H1 (cell line): ENCODE results near the gene RPL3. TPM values are rescaled to one million over a fixed set of nuclear protein-coding genes. Genes with fewer than 3 reads are reported as not detected.

Experiments used
- CHD2 ChIP-seq: IDR thresholded peaks from 2 replicates; pipeline ENCODE4 v1.6.1; 2012; ENCODE audit warnings: low read length, improper control_type of control experiment
- KDM1A ChIP-seq: fragments of 200-600, 300-600 bp; sonication (generic); IDR thresholded peaks from 2 replicates; pipeline ENCODE4 v1.7.1; 2016; ENCODE audit warnings: mild to moderate bottlenecking, low read length, borderline replicate concordance
- MAFK ChIP-seq: IDR thresholded peaks from 2 replicates; pipeline ENCODE4 v1.6.1; 2012; ENCODE audit warnings: low read depth, mild to moderate bottlenecking, improper control_type of control experiment, low read length
- SP2 ChIP-seq: IDR thresholded peaks from 2 replicates; pipeline ENCODE4 v1.6.1; 2012; ENCODE audit warnings: mild to moderate bottlenecking, low read length, inconsistent platforms
- SRF ChIP-seq: IDR thresholded peaks from 2 replicates; pipeline ENCODE4 v1.6.1; 2011; ENCODE audit warnings: mild to moderate bottlenecking, low read depth, low read length, moderate library complexity
- polyA plus RNA-seq, 7 experiments: library from polyadenylated mRNA; depleted of rRNA in 3 of 7; stranded (reverse) in 5 of 7; unstranded in 2 of 7; fragments of >200 nt in 5 of 7; fragments of 200-250 nt in 2 of 7; gene quantifications; 1 replicate in 5 of 7; 2 replicates in 1 of 7; 4 replicates in 1 of 7; pipeline versions ENCODE4 v1.2.1 to v1.2.3, GENCODE V29; 2011 to 2013; ENCODE audit warnings: missing spikeins in 2 of 7, mixed read lengths in 2 of 7
- total RNA-seq: library from RNA; stranded (reverse); fragmentation: NEBNext Ultra II Directional; extraction: Animal tissue kit (Norgen Biotek cat#: 25700); gene quantifications from 2 replicates; pipeline ENCODE4 v1.2.1, GENCODE V29; 2021

The RPL3 gene
- total and polyA plus RNA-seq, 2 of the 8 experiments (the other 6 are each of a cell fraction or from before 2014, with no cell fraction given) = 2,865 to 5,466 TPM

DNA sequence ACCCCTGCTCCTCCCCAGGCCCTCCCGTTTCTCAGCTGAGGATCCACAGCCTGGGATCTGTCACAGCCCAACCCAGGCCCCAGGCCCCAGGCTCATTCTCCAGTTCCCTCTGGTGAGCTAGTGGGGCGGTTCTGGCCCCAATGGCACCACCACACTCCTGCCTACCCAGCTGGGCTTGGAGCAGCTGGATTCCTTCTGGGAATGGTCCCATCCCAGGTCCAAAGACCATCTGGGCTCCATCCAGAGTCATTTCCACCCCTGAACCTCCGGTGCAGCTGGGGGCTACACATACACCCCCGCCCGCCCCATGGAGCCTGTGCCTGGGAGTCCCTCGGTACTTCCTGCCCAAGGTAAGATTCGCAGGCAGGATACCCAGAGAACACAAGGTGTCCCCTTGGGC is 39.2 kb downstream of the RPL3 start (continued):
- TF ChIP-seq SRF (no peak), CHD2 (no peak), SP2 (no peak), MAFK (no peak), KDM1A (no peak)
- TF ChIP-seq, all 59 proteins: peak for 0
